ENCODE measurements around the gene TJP1.

- TF ChIP-seq TOX (CRISPR knock-in tag; IDR thresholded peaks at IDR 0.05; ENCODE audit: borderline replicate concordance) (no peak), CREB5 (CRISPR knock-in tag; IDR thresholded peaks at IDR 0.05; ENCODE audit: low read depth) (no peak), ZFP30 (CRISPR knock-in tag; IDR thresholded peaks at IDR 0.05) (no peak), BACH2 (CRISPR knock-in tag; IDR thresholded peaks at IDR 0.05; ENCODE audit: borderline replicate concordance) (no peak), PATZ1 (CRISPR knock-in tag; IDR thresholded peaks at IDR 0.05; ENCODE audit: borderline replicate concordance) (no peak), ZFP3 (CRISPR knock-in tag; IDR thresholded peaks at IDR 0.05) (no peak)
Measured at GRCh38 chr15:29770796-29771195, 51.5 kb downstream of the TJP1 start.
